ENCODE data around the gene GAS2. TPM values are rescaled to one million over a fixed set of nuclear protein-coding genes. Genes with fewer than 3 reads are reported as not detected.

GAS2 gene
- total RNA-seq, 1 donor from 2014 or later = 1.4 TPM

DNA sequence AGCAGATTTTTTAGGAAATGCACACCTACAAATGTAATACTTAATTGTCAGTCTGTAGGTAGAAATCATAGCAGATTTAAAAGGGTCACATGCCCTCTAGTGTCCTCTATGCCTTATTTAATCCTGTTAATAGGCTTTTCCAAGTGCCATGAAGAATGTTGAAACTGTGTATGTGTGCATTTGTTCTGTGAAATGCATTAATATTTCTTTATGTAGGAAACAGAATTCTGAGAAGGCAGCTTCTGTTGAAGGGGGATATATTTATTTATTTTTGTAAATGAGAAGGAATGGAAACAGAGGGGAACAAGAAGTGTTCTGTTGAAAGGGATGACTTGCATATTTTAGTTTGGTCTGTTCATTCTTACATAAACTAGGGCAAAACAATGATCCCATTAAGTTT, 112.2 kb downstream of the GAS2 start:
- no peaks in the 10 kb centered on the region for H3K9me3 Mint-ChIP-seq (ENCODE audit: unreplicated experiment)

GRCh38 chr11:22779850-22780249, 113.4 kb downstream of the GAS2 start:
- DNase-seq (ENCODE audit: low spot score) = no peak
- Mint-ChIP-seq H3K27ac (ENCODE audit: unreplicated experiment) (no peak overlapping the region), H3K27me3 (ENCODE audit: unreplicated experiment) (peaks cover 2% of the 10 kb centered on the region), H3K4me3 (ENCODE audit: unreplicated experiment) (no peak overlapping the region), H3K36me3 (ENCODE audit: low read depth, unreplicated experiment) (no peaks in the 10 kb centered on the region), H3K9me3 (ENCODE audit: unreplicated experiment) (no peaks in the 10 kb centered on the region), H3K4me1 (ENCODE audit: unreplicated experiment) (no peaks in the 10 kb centered on the region)
- TF ChIP-seq CTCF (IDR thresholded peaks at IDR 0.05; ENCODE audit: unreplicated experiment) = no peak

More for the DNA sequence above, 112.2 kb downstream of the GAS2 start:
- H3K36me3 Mint-ChIP-seq (ENCODE audit: low read depth, unreplicated experiment) = no peaks in the 10 kb centered on the region
- H3K4me1 Mint-ChIP-seq (ENCODE audit: unreplicated experiment) = no peaks in the 10 kb centered on the region
- no peaks in the 10 kb centered on the region for H3K27me3 Mint-ChIP-seq (ENCODE audit: unreplicated experiment)
- no peak overlapping the region for H3K4me3 Mint-ChIP-seq (ENCODE audit: unreplicated experiment)
- no peak overlapping the region for H3K27ac Mint-ChIP-seq (ENCODE audit: unreplicated experiment)
- no peak for TF ChIP-seq CTCF (IDR thresholded peaks at IDR 0.05; ENCODE audit: unreplicated experiment)
- DNase-seq (ENCODE audit: low spot score) = no peak

DNA sequence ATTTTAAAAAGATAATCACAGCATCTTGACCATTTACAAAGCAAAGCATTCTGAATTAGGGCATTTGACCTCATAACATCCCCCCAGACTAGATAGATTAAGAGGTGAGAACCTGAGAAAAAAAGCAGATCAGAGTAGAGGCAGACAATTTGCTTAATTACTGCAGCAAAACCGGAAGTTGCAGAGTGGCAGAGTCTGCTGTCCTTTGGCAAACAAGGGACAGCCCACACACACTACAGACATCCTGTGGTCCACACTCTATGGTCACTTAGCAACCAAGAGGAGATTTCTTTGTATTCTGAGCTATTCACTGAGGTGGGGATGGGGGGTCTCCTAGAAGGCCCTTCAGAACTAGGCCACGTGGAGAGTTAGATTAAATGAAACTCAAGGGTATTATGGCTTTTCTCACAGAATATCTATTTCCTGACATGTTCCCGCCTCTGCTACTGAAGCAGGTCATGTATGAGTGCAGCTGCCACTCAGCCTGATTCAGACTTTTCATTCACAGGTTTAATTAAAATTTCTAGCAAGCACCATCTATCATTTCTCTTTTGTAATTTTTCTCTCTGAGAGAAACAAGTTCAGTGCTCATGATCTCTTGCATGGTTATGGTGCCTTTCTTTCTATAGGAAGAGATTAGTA, 114.7 kb downstream of the GAS2 start:
- no peak for TF ChIP-seq CTCF (IDR thresholded peaks at IDR 0.05; ENCODE audit: unreplicated experiment)
- DNase-seq (ENCODE audit: low spot score) = no peak
- Mint-ChIP-seq H3K27me3 (ENCODE audit: unreplicated experiment) (peaks cover 2% of the 10 kb centered on the region), H3K9me3 (ENCODE audit: unreplicated experiment) (no peaks in the 10 kb centered on the region), H3K4me3 (ENCODE audit: unreplicated experiment) (no peak overlapping the region), H3K4me1 (ENCODE audit: unreplicated experiment) (no peaks in the 10 kb centered on the region), H3K36me3 (ENCODE audit: low read depth, unreplicated experiment) (no peaks in the 10 kb centered on the region), H3K27ac (ENCODE audit: unreplicated experiment) (no peak overlapping the region)

DNA sequence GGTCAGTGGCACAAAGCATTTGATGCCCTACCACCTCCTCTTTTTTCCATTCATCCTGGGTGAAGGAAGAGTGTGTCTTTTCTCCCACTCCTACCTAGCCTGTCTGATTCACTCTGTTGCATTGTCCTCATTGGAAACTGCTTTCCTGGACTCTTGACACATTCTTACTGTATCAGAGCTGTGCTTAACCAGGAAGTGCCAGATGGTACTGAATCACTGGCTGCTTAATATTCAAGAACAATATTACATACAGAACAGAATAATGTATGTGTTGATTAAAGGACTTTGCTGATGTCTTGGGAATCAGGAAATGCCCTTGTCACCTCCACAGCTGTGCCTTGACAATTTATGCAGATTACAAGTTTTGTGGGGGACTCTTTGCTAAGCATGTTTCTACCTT, 118.8 kb downstream of the GAS2 start:
- H3K27me3 Mint-ChIP-seq (ENCODE audit: unreplicated experiment) = peaks cover 2% of the 10 kb centered on the region
- no peak overlapping the region for H3K4me3 Mint-ChIP-seq (ENCODE audit: unreplicated experiment)
- H3K36me3 Mint-ChIP-seq (ENCODE audit: low read depth, unreplicated experiment) = no peaks in the 10 kb centered on the region
- no peak for DNase-seq (ENCODE audit: low spot score)
- H3K9me3 Mint-ChIP-seq (ENCODE audit: unreplicated experiment) = no peaks in the 10 kb centered on the region
- H3K4me1 Mint-ChIP-seq (ENCODE audit: unreplicated experiment) = no peaks in the 10 kb centered on the region
- peak overlapping the region; percentile 30 for H3K27ac Mint-ChIP-seq (ENCODE audit: unreplicated experiment)
- TF ChIP-seq CTCF (IDR thresholded peaks at IDR 0.05; ENCODE audit: unreplicated experiment) = no peak

DNA sequence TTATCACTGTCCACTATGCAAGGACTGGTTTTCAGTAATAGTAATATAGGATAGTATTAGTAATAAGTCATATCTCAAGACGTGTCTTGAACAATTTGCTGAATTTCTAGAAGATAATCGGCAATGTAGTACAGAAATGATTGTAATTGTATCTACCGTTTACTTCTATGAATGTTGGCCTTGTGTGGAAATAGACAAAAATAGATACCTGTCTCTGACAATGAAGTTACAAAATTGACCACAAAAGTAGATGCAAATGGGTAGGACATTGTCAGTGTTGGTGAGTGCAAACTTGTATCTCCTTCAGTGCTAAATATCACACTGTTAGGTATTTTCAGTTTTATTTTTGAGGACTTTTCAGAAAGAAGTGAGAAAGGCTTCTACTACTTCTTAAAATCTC, 120.1 kb downstream of the GAS2 start:
- H3K36me3 Mint-ChIP-seq (ENCODE audit: low read depth, unreplicated experiment) = no peaks in the 10 kb centered on the region
- H3K27ac Mint-ChIP-seq (ENCODE audit: unreplicated experiment) = no peak overlapping the region
- no peaks in the 10 kb centered on the region for H3K9me3 Mint-ChIP-seq (ENCODE audit: unreplicated experiment)
- H3K27me3 Mint-ChIP-seq (ENCODE audit: unreplicated experiment) = peaks cover 2% of the 10 kb centered on the region
- H3K4me3 Mint-ChIP-seq (ENCODE audit: unreplicated experiment) = no peak overlapping the region
- TF ChIP-seq CTCF (IDR thresholded peaks at IDR 0.05; ENCODE audit: unreplicated experiment) = no peak
- DNase-seq (ENCODE audit: low spot score) = no peak
- no peaks in the 10 kb centered on the region for H3K4me1 Mint-ChIP-seq (ENCODE audit: unreplicated experiment)

Data from endothelial cell (in vitro differentiated cells).